Memory B cell (primary cell): ENCODE results near the gene GNG13.
A peak's percentile ranks its signal among the peaks of the same experiment; 100 is the strongest.

Source experiments
- ATAC-seq: fragments of 150-1000 bp; cut with Tn5 transposase; 2 replicates; pipeline ENCODE4 v1.10.0; 2021; ENCODE audit warnings: low read depth, mild to moderate bottlenecking, moderate library complexity
- DNase-seq, 2 donors: peaks; one replicate each; pipeline ENCODE4 v3.0.0; 2022; ENCODE audit warnings: low spot score in 2 of 2
- H3K27ac Mint-ChIP-seq: one replicate; pipeline ENCODE4 v1.8.0; 2022; ENCODE audit warnings: mild to moderate bottlenecking, moderate library complexity, mixed read lengths
- H3K27me3 Mint-ChIP-seq: one replicate; pipeline ENCODE4 v1.8.0; 2022; ENCODE audit warnings: mixed read lengths
- H3K36me3 Mint-ChIP-seq: one replicate; pipeline ENCODE4 v1.8.0; 2022; ENCODE audit warnings: mild to moderate bottlenecking, mixed read lengths
- H3K4me1 Mint-ChIP-seq: one replicate; pipeline ENCODE4 v1.8.0; 2022; ENCODE audit warnings: mixed read lengths
- H3K4me3 Mint-ChIP-seq: one replicate; pipeline ENCODE4 v1.8.0; 2022; ENCODE audit warnings: mild to moderate bottlenecking, moderate library complexity, mixed read lengths
- H3K9me3 Mint-ChIP-seq: one replicate; pipeline ENCODE4 v1.8.0; 2022; ENCODE audit warnings: mixed read lengths

GNG13 gene

GRCh38 chr16:813204-813915 is 12.8 kb upstream of the GNG13 start:
- no peak overlapping the region for H3K27ac Mint-ChIP-seq

GRCh38 chr16:808085-808386 is 7.5 kb upstream of the GNG13 start:
- Mint-ChIP-seq H3K27ac (peak overlapping the region; percentile 87), H3K4me1 (peaks cover 5% of the 10 kb centered on the region), H3K9me3 (peaks cover 2% of the 10 kb centered on the region), H3K27me3 (peaks cover 15% of the 10 kb centered on the region), H3K4me3 (peak overlapping the region; percentile 89), H3K36me3 (peaks cover 5% of the 10 kb centered on the region)
- no peak for DNase-seq
- no peak for ATAC-seq

More at GRCh38 chr16:813204-813915, 12.8 kb upstream of the GNG13 start:
- Mint-ChIP-seq H3K4me1 (peaks cover 5% of the 10 kb centered on the region), H3K9me3 (peaks cover 2% of the 10 kb centered on the region), H3K4me3 (no peak overlapping the region), H3K36me3 (peaks cover 5% of the 10 kb centered on the region), H3K27me3 (peaks cover 17% of the 10 kb centered on the region)
- ATAC-seq (peak; percentile 62), DNase-seq (no peak)

GRCh38 chr16:807347-808084 is 7.0 kb upstream of the GNG13 start:
- peaks cover 5% of the 10 kb centered on the region for H3K36me3 Mint-ChIP-seq
- peaks cover 11% of the 10 kb centered on the region for H3K27me3 Mint-ChIP-seq
- DNase-seq (peak; percentile 53 to 72), ATAC-seq (peak; percentile 89)
- peaks cover 3% of the 10 kb centered on the region for H3K4me1 Mint-ChIP-seq
- peaks cover 2% of the 10 kb centered on the region for H3K9me3 Mint-ChIP-seq
- peak overlapping the region; percentile 89 for H3K4me3 Mint-ChIP-seq
- H3K27ac Mint-ChIP-seq: peak overlapping the region; percentile 87

DNA sequence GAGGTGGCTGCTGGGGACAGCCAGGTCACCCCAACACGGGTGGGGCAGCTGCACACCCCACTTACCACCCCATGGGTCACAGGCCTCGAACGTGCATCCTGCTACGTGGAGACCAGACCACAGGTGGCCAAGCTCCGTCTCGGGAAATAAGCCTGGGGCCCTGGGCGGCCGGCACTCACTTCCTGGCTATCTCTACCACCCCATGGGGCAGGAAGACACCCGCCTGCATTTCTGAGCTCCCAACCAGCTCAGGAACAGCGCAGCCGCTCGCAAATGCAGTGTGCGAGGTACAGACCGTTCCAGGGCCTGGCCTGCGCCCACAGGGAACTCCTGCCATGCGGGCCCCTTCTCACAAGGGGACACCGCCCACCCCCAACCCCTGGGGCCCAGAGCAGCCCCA is 4.9 kb upstream of the GNG13 start:
- Mint-ChIP-seq H3K27ac (no peak overlapping the region), H3K9me3 (no peaks in the 10 kb centered on the region), H3K36me3 (no peaks in the 10 kb centered on the region), H3K4me3 (no peak overlapping the region), H3K4me1 (peaks cover 3% of the 10 kb centered on the region), H3K27me3 (peaks cover 3% of the 10 kb centered on the region)
- ATAC-seq (no peak), DNase-seq (no peak)

DNA sequence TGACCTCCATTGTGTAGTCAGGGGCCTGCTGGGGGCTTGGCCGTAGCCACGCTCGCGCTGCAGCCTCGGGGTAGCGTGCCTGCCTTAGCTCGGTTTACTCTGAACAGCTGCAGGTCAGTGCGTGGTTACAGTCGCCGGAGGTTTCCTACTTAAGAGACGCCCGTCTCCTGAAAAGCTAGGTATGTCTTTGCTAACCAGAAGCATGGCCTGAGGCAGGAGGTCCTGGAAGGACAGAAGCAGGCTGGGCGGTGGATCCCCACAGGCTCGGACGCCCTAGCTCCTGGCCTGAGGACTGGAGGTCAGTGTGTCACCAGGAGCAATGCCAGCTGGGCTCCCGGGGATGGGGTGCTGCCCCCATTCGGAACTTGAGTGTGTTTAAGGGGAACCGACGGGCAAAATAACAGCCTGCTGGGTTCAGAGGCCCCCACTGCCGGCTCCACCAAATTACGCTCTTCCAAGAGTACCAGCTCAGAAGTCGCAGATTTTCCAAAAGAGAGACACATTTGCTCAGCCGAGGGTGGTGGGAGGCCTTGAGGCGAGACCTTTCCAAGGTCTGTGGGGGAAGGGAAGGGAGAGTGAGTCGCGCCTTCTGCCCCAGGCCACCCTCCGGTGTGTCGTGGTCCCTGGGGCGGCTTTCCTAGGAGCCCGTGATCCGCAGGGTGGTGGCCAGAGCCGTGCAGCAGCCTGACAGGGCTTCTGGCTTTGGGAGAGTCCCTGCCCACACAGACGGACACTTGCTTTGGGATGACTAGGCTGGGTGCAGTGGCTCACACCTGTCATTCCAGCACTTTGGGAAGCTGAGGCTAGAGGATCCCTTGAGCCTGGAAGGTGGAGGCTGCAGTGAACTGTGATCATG is 3.9 kb upstream of the GNG13 start:
- ATAC-seq (no peak), DNase-seq (no peak)
- Mint-ChIP-seq H3K4me3 (no peak overlapping the region), H3K9me3 (no peaks in the 10 kb centered on the region), H3K36me3 (no peaks in the 10 kb centered on the region), H3K27me3 (no peaks in the 10 kb centered on the region), H3K27ac (no peak overlapping the region), H3K4me1 (peaks cover 3% of the 10 kb centered on the region)

DNA sequence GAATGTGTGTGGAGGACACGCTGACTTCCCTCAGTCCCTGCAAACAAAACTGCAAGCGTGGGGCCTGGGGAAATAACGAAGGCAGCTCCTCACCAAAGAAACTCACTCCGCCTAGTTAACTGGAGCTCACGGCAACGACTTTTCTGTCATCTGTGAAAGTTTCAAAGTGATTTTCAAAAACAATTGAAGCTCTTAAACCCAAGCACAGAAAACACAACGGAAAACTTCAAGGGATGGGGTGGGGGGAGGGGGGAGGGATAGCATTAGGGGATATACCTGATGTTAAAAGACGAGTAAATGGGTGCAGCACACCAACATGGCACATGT is 3.2 kb upstream of the GNG13 start:
- peaks cover under 1% of the 10 kb centered on the region for H3K27me3 Mint-ChIP-seq
- ATAC-seq (no peak), DNase-seq (no peak)
- H3K4me3 Mint-ChIP-seq: no peak overlapping the region
- H3K9me3 Mint-ChIP-seq: no peaks in the 10 kb centered on the region
- no peak overlapping the region for H3K27ac Mint-ChIP-seq
- H3K36me3 Mint-ChIP-seq: no peaks in the 10 kb centered on the region
- H3K4me1 Mint-ChIP-seq: peaks cover 3% of the 10 kb centered on the region

DNA sequence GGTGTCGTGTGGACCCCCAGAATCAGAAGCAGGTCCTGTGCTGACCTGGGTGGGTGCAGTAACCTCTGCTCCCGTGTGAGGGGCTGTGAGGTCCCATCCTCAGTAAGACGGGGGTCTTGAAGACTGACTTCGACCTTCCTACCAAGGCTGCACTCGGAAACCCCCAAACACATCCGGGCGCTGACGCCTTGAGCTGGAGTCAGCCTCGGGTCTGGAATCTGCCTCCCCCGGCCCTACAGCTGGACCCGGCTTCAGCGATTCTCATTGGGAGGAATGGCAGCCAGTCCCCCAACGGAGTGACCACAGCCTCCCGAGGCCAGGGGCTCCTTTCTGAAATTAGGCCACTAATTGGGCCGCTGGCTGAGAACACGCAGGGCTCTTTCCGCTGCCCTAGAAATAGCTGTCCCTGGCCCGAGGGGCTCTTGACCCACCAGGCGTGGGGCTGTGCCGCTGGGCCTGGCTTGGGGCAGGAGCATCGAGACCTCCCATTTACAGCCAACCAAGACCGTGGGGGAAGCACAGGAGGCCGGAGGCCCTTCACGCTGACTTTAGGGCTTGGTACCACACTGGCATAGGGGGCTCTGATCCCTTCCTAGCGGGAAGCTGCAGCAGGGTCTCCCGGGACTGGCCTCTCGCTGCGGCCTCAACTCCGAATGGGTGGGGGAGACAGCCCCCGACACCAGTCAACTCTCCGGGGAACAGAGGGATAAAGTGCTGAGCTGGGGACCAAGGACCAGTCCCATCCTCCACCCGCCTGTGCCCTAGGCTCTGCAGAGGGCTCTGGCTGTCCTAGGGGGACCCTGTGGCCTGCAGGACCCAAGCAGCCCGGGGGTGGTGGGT is 2.6 kb upstream of the GNG13 start:
- H3K27ac Mint-ChIP-seq: no peak overlapping the region
- ATAC-seq (no peak), DNase-seq (no peak)
- H3K4me1 Mint-ChIP-seq: no peaks in the 10 kb centered on the region
- H3K9me3 Mint-ChIP-seq: no peaks in the 10 kb centered on the region
- no peaks in the 10 kb centered on the region for H3K36me3 Mint-ChIP-seq
- no peak overlapping the region for H3K4me3 Mint-ChIP-seq
- peaks cover 5% of the 10 kb centered on the region for H3K27me3 Mint-ChIP-seq

DNA sequence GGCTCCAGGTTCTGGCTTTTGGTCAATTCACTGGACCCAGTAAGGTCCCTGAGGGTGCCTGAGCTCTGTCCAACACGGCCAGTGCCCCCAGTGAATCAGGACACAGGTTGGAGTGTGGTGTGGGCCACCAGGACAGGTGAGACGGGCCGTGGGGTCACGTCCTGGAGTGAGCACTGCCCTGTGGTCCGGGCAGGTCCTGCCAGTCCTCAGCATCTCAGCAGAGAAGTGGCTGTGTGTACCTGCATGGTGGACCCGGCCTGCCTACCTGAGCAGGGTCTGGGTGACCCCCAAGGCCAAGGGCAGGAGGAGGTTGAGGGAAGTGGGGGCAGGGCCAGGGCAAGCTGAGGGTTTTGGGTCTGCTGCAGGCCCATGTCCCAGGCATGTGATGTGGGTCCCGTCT is 1.9 kb upstream of the GNG13 start:
- Mint-ChIP-seq H3K9me3 (peaks cover 2% of the 10 kb centered on the region), H3K27ac (no peak overlapping the region), H3K36me3 (peaks cover 4% of the 10 kb centered on the region), H3K4me3 (no peak overlapping the region), H3K27me3 (peaks cover 10% of the 10 kb centered on the region), H3K4me1 (no peaks in the 10 kb centered on the region)
- ATAC-seq (no peak), DNase-seq (no peak)

- H3K4me1 Mint-ChIP-seq: no peaks in the 10 kb centered on the region
- H3K9me3 Mint-ChIP-seq: peaks cover 2% of the 10 kb centered on the region
- DNase-seq: no peak
- H3K27me3 Mint-ChIP-seq: peaks cover 14% of the 10 kb centered on the region
- ATAC-seq: no peak
- H3K27ac Mint-ChIP-seq: no peak overlapping the region
- H3K4me3 Mint-ChIP-seq: no peak overlapping the region
- peaks cover 4% of the 10 kb centered on the region for H3K36me3 Mint-ChIP-seq
Measured at GRCh38 chr16:801584-802363, 1.2 kb upstream of the GNG13 start.

- H3K4me1 Mint-ChIP-seq: no peaks in the 10 kb centered on the region
- H3K4me3 Mint-ChIP-seq: no peak overlapping the region
- peaks cover 4% of the 10 kb centered on the region for H3K36me3 Mint-ChIP-seq
- peaks cover 14% of the 10 kb centered on the region for H3K27me3 Mint-ChIP-seq
- no peak for DNase-seq
- H3K27ac Mint-ChIP-seq: no peak overlapping the region
- peaks cover 2% of the 10 kb centered on the region for H3K9me3 Mint-ChIP-seq
- ATAC-seq: peak; percentile 37
Measured at GRCh38 chr16:800834-801511, 439 bp upstream of the GNG13 start.

GRCh38 chr16:799111-799947 is 1.2 kb downstream of the GNG13 start:
- no peak for ATAC-seq
- Mint-ChIP-seq H3K4me3 (no peak overlapping the region), H3K27ac (no peak overlapping the region), H3K9me3 (peaks cover 2% of the 10 kb centered on the region), H3K27me3 (peaks cover 14% of the 10 kb centered on the region), H3K36me3 (peaks cover 4% of the 10 kb centered on the region), H3K4me1 (peaks cover 2% of the 10 kb centered on the region)
- no peak for DNase-seq

- no peak overlapping the region for H3K27ac Mint-ChIP-seq
Measured at GRCh38 chr16:798666-799065, 1.9 kb downstream of the GNG13 start.

More at GRCh38 chr16:798666-799065, 1.9 kb downstream of the GNG13 start:
- Mint-ChIP-seq H3K36me3 (peaks cover 4% of the 10 kb centered on the region), H3K4me3 (no peak overlapping the region), H3K9me3 (peaks cover 2% of the 10 kb centered on the region), H3K4me1 (peaks cover 2% of the 10 kb centered on the region), H3K27me3 (peaks cover 14% of the 10 kb centered on the region)
- no peak for ATAC-seq
- no peak for DNase-seq
